SH-SY5Y (cell line): ENCODE results near the gene LGALS3BP.

Experiments used
- GATA2 ChIP-seq: IDR thresholded peaks from 2 replicates; pipeline ENCODE4 v1.6.1; 2011; ENCODE audit warnings: mild to moderate bottlenecking, low read depth, low read length
- GATA3 ChIP-seq: IDR thresholded peaks from 2 replicates; pipeline ENCODE4 v1.6.1; 2011; ENCODE audit warnings: low read depth, mild to moderate bottlenecking, low read length, moderate library complexity

- TF ChIP-seq GATA3 (no peak), GATA2 (no peak)
These were observed 38.6 kb upstream of the LGALS3BP start for GRCh38 chr17:79018370-79018695.
